CD4-positive, alpha-beta T cell (primary cell): ENCODE results near the gene AP5M1. TPM values are rescaled to one million over a fixed set of nuclear protein-coding genes. Genes with fewer than 3 reads are reported as not detected.
"Not testable (repeated sequence)": the region's sequence is repeated elsewhere in the genome, so short reads cannot be mapped to it uniquely, and the experiment has no call there.

Experiments
- ATAC-seq: fragments of 200-7000 bp; cut with Tn5 transposase; one replicate; pipeline ENCODE4 v1.10.0; 2022; ENCODE audit warnings: mild to moderate bottlenecking; ENCODE audit not compliant: poor library complexity
- CTCF ChIA-PET: fragments of 350-600 bp; sonication (Branson Sonifier 250); formaldehyde crosslinking; loops from one replicate; lab custom pipeline; 2021; ENCODE audit warnings: antibody characterized with exemption, inconsistent platforms; lab: Charles Lee
- POLR2A ChIA-PET: fragments of 350-600 bp; sonication (Branson Sonifier 250); formaldehyde crosslinking; loops from one replicate; lab custom pipeline; 2021; ENCODE audit warnings: antibody characterized with exemption, inconsistent platforms; lab: Charles Lee
- DNase-seq, 14 experiments: peaks; one replicate each; pipeline ENCODE4 v3.0.0-alpha.2; 2013 to 2020; ENCODE audit warnings: mixed read lengths in 2 of 14
- H3K27ac ChIP-seq, 2 donors: one replicate each; pipeline versions ENCODE4 v1.5.1 to v1.7.0; 2013; ENCODE audit warnings: low read length in 2 of 2, low read depth in 1 of 2, mild to moderate bottlenecking in 1 of 2
- H3K27me3 ChIP-seq, 2 experiments: 1 replicate in 1 of 2; 2 replicates in 1 of 2; pipeline versions ENCODE4 v1.6.1 to v1.7.0; 2013; ENCODE audit warnings: low read length in 2 of 2, control low read depth in 1 of 2, mild to moderate bottlenecking in 1 of 2, moderate library complexity in 1 of 2; ENCODE audit not compliant: insufficient read depth in 2 of 2, control insufficient read depth in 1 of 2
- H3K36me3 ChIP-seq: one replicate; pipeline ENCODE4 v1.6.1; 2013; ENCODE audit warnings: low read length, control low read depth; ENCODE audit not compliant: insufficient read depth
- H3K4me1 ChIP-seq: one replicate; pipeline ENCODE4 v1.6.1; 2013; ENCODE audit warnings: low read length, control low read depth; ENCODE audit not compliant: insufficient read depth
- H3K4me3 ChIP-seq: one replicate; pipeline ENCODE4 v1.5.1; 2013; ENCODE audit warnings: mild to moderate bottlenecking, low read length, moderate library complexity
- H3K9me3 ChIP-seq, 2 experiments: 1 replicate in 1 of 2; 2 replicates in 1 of 2; pipeline versions ENCODE4 v1.6.1 to v1.7.0; 2013; ENCODE audit warnings: low read length in 2 of 2, mild to moderate bottlenecking in 2 of 2, control low read depth in 1 of 2, moderate library complexity in 1 of 2; ENCODE audit not compliant: control insufficient read depth in 1 of 2, insufficient read depth in 1 of 2
- H3K27ac Mint-ChIP-seq: one replicate; pipeline ENCODE4 v1.8.0; 2020; ENCODE audit warnings: mixed read lengths
- H3K27me3 Mint-ChIP-seq: one replicate; pipeline ENCODE4 v1.8.0; 2021; ENCODE audit warnings: mixed read lengths
- H3K36me3 Mint-ChIP-seq: one replicate; pipeline ENCODE4 v1.8.0; 2021; ENCODE audit warnings: low read depth, mixed read lengths
- H3K4me1 Mint-ChIP-seq: one replicate; pipeline ENCODE4 v1.8.0; 2021; ENCODE audit warnings: low read depth, mixed read lengths
- H3K4me3 Mint-ChIP-seq: one replicate; pipeline ENCODE4 v1.8.0; 2020; ENCODE audit warnings: mild to moderate bottlenecking, mixed read lengths
- H3K9me3 Mint-ChIP-seq: one replicate; pipeline ENCODE4 v1.8.0; 2020; ENCODE audit warnings: mixed read lengths
- CTCF ChIP-seq: fragments of 200-600 bp; IDR thresholded peaks from one replicate; pipeline ENCODE4 v1.8.0; 2022; ENCODE audit warnings: antibody characterized with exemption, mild to moderate bottlenecking
- intact Hi-C, 2 experiments: fragments of 100-400 bp; cut with DNase I in 1 of 2; cut with micrococcal nuclease in 1 of 2; formaldehyde crosslinking; loops; one replicate each; pipeline versions ENCODE4 v1.15.1 to v1.9.0; 2023 to 2025; cut with DNase I, micrococcal nuclease
- total RNA-seq, 174 experiments: library from RNA in 2 of 174; stranded (reverse) in 2 of 174; gene quantifications; one replicate each; pipeline ENCODE4 v1.2.3 and lab custom pipeline; 2021 to 2026

The AP5M1 gene
- total RNA-seq, 2 experiments from 2014 or later, result 39.2 to 40.4 TPM

GRCh38 chr14:57232006-57232405 lies 36.8 kb upstream of the AP5M1 start:
- intact Hi-C loops, result no loop called here
- peaks cover 90% of the 10 kb centered on the region for H3K36me3 Mint-ChIP-seq
- no peak overlapping the region for H3K27ac Mint-ChIP-seq
- Histone ChIP-seq H3K4me3 (no peak overlapping the region), H3K4me1 (no peaks in the 10 kb centered on the region), H3K27ac (no peak overlapping the region), H3K36me3 (peaks cover 55% of the 10 kb centered on the region), H3K9me3 (no peaks in the 10 kb centered on the region), H3K27me3 (no peaks in the 10 kb centered on the region)
- DNase-seq, result no peak
- no peaks in the 10 kb centered on the region for H3K9me3 Mint-ChIP-seq
- no peak overlapping the region for H3K4me3 Mint-ChIP-seq
- TF ChIP-seq CTCF, result no peak
- H3K4me1 Mint-ChIP-seq, result no peaks in the 10 kb centered on the region
- no peaks in the 10 kb centered on the region for H3K27me3 Mint-ChIP-seq
- no peak for ATAC-seq
- ChIA-PET CTCF (no interaction called here), POLR2A (no interaction called here)

GRCh38 chr14:57240115-57240514 lies 28.7 kb upstream of the AP5M1 start:
- H3K4me3 Mint-ChIP-seq, H3K27ac ChIP-seq, H3K4me1 ChIP-seq, DNase-seq, H3K27me3 ChIP-seq, intact Hi-C loops, ATAC-seq, H3K9me3 ChIP-seq, H3K9me3 Mint-ChIP-seq, H3K4me1 Mint-ChIP-seq, H3K27ac Mint-ChIP-seq, POLR2A ChIA-PET, CTCF ChIA-PET, H3K27me3 Mint-ChIP-seq, H3K4me3 ChIP-seq: not testable (repeated sequence)
- peaks cover 19% of the 10 kb centered on the region for H3K36me3 ChIP-seq
- H3K36me3 Mint-ChIP-seq, result peaks cover 77% of the 10 kb centered on the region

- no peak overlapping the region for H3K4me3 Mint-ChIP-seq
Observed at GRCh38 chr14:57243320-57243719, 25.5 kb upstream of the AP5M1 start.

More at GRCh38 chr14:57243320-57243719, 25.5 kb upstream of the AP5M1 start:
- no peaks in the 10 kb centered on the region for H3K27me3 Mint-ChIP-seq
- intact Hi-C loops, result no loop called here
- H3K9me3 ChIP-seq, result no peaks in the 10 kb centered on the region
- POLR2A ChIA-PET, result interaction anchor here (1.0 kb wide), 1 partner anchor 26 kb away, joined by 5 read pairs; the partner anchor contains the start of genes AP5M1 and EXOC5
- H3K27me3 ChIP-seq, result no peaks in the 10 kb centered on the region
- no peak for DNase-seq
- no peak overlapping the region for H3K4me3 ChIP-seq
- H3K27ac Mint-ChIP-seq, result no peak overlapping the region
- H3K4me1 Mint-ChIP-seq, result no peaks in the 10 kb centered on the region
- peaks cover 80% of the 10 kb centered on the region for H3K36me3 Mint-ChIP-seq
- TF ChIP-seq CTCF, result no peak
- H3K36me3 ChIP-seq, result peaks cover 10% of the 10 kb centered on the region
- H3K9me3 Mint-ChIP-seq, result no peaks in the 10 kb centered on the region
- no peaks in the 10 kb centered on the region for H3K4me1 ChIP-seq
- no peak for ATAC-seq
- no peak overlapping the region for H3K27ac ChIP-seq
- CTCF ChIA-PET, result no interaction called here
